AG09319 (cell line): Measurements from ENCODE around the gene EPHB1.

Experiments
- DNase-seq: peaks from one replicate; pipeline ENCODE4 v3.0.0-alpha.2; 2010; ENCODE audit warnings: low read depth; ENCODE audit errors: extremely low read depth
- TF ChIP-seq, protein P1 (sequence below): IDR thresholded peaks from 2 replicates; pipeline ENCODE4 v1.5.1; 2011; ENCODE audit warnings: low read depth, mild to moderate bottlenecking, inconsistent platforms, low read length, moderate library complexity

Gene EPHB1

DNA sequence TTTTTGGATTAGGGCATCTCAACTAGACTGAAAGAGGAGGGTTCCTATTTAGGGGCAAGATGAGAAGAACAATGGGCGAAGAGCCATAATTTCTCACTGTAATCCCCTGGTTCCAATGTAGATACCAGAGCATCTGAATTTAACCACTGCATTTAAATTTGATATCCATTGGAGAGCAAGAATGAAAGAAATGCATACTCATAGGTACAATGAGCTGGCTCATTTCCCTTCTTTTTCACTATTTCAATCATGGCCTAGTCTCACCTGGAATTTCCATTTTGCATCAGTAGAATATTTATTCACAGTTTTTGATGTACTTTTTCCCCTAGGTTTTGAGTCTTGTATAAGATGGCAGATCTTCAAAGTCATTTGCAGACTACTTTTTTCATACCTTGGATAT lies 13.8 kb downstream of the EPHB1 start:
- TF ChIP-seq, protein P1, sequence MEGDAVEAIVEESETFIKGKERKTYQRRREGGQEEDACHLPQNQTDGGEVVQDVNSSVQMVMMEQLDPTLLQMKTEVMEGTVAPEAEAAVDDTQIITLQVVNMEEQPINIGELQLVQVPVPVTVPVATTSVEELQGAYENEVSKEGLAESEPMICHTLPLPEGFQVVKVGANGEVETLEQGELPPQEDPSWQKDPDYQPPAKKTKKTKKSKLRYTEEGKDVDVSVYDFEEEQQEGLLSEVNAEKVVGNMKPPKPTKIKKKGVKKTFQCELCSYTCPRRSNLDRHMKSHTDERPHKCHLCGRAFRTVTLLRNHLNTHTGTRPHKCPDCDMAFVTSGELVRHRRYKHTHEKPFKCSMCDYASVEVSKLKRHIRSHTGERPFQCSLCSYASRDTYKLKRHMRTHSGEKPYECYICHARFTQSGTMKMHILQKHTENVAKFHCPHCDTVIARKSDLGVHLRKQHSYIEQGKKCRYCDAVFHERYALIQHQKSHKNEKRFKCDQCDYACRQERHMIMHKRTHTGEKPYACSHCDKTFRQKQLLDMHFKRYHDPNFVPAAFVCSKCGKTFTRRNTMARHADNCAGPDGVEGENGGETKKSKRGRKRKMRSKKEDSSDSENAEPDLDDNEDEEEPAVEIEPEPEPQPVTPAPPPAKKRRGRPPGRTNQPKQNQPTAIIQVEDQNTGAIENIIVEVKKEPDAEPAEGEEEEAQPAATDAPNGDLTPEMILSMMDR, result no peak
- no peak for DNase-seq

DNA sequence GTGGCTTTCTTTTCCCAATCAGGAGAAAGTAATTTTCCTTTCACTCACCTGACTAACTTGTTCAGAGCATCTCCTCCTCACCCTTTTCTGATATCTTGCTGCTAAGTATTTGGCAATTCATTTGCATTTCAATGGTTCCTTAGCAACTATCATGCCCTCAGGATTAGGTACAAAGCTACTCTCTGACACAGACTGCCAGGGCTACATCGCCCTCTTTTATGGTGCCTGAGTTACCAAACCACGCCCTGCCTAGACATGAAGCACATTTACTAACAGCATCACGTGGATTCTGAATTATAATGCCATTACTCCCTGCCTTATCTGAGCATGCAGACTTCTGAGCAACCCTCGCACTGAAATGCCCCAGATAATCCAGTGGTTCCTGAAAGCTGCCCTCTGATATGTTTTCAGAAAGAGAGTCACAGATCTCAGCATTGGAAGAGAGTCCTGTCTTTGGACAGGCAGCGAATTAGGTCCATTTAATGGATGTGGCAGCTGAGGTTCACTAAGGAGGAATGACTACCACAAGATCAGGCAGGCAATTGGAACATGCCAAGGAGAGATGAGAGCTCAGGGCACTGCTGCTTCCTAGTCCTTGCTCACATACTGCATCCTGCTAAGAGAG lies 14.5 kb downstream of the EPHB1 start:
- TF ChIP-seq, protein P1, result no peak
- DNase-seq, result no peak

DNA sequence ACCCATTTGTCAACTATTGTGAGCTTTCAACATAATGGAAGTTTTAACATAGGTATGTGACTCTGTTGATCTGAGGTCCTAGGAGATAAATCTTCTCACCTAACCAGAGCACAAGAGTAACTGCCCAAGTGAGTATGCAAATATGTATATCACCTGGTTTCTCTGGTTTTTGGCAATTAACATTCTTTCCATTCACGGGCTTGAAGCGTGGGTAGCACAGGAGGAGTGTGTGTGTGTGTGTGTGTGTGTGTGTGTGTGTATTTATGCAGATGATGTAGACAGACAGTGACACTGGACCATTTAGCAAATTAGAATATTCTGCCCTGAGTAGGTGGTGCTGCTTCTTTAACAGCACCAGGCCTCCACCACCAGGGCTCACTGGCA lies 15.0 kb downstream of the EPHB1 start:
- TF ChIP-seq, protein P1, result no peak

DNA sequence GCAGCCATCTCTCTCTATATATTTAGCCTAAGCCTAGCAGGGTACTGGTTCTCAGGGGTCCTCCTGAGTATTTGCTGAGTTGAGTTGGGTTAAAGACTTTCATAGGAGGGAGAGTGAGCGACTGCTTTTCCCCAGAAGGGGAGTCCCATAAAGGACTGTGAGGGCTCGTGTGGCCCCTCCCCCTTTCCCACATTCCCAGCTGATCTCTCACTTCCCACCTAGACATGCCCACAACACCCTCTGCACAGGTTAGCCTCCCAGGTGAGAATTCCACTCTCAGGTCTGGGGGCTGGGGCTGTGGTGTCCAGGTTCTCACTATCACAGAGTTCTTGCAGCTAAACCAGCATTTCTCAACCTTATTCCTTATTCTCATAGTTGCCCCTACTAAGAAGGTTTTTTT lies 15.8 kb downstream of the EPHB1 start:
- TF ChIP-seq, protein P1, result no peak
- DNase-seq, result no peak

More for the DNA sequence above, 15.0 kb downstream of the EPHB1 start:
- no peak for DNase-seq

DNA sequence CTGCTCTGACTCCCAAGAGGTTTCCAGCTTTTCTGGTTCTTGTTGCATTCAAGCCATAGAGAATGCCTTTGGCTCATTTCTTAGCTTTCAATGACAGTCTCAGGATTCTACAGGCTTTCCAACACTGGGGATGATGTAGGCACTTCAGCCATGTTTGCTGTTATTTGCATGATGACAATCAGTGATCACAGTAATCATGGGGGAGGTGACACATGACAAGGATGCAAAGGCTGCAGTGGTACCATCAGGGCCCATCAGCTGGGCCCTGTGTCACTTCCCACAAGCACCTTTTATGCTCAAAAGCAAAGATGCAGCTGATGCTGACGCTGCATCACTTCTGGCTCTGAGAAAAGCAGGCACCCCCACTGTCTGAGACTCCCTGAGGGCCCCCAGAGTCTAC lies 18.6 kb downstream of the EPHB1 start:
- TF ChIP-seq, protein P1, result no peak
- DNase-seq, result no peak

DNA sequence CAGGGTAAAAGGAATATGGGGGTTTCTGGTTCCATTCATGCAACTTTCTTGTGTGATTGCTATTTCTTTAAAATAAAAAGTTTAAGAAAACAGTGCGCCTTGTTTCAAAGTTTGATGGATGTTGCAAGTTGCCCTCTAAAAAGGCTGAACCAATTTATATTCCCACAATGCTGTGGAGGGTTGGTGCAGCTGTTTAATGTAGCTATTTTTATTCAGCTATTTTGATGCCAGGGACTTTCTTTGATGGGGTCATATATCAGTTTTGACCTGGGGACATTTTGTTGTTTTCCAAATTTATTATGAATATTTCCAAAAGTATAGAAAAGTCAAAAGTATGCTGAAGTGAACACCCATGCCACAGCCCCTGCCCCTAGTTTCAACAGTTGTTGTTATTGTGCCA lies 20.5 kb downstream of the EPHB1 start:
- TF ChIP-seq, protein P1, result no peak
- DNase-seq, result no peak

DNA sequence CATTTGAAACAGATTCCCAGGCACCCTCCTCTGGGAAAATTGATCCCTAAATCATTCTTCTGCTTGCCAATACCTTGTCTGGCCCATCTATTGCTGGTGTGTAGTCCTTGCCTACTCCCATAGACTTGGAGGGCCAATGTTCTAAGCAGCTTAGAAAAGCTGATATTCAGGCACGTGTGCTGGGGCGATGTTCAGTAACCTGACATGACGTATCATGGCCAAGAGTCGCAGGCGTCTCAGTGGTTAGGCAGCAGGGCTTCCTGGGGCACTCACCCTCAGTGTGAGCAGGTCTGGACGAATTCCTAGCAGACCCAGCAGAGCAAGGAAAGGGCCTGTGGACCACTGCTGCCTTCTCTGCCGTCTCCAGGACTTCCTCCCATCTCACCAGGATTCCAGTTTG lies 21.6 kb downstream of the EPHB1 start:
- TF ChIP-seq, protein P1, result no peak
- DNase-seq, result no peak
